Esophagus (tissue), 2 donors: ENCODE measurements around the gene CSNK1G2. TPM values are rescaled to one million over a fixed set of nuclear protein-coding genes. Genes with fewer than 3 reads are reported as not detected.

Experiments
- H3K27ac ChIP-seq, 2 donors: one replicate each; pipeline ENCODE4 v1.5.1; 2013; ENCODE audit warnings: low read depth in 2 of 2, mild to moderate bottlenecking in 2 of 2, inconsistent platforms in 1 of 2, low read length in 1 of 2, moderate library complexity in 1 of 2
- H3K27me3 ChIP-seq, 2 donors: one replicate each; pipeline ENCODE4 v1.6.1; 2013; ENCODE audit warnings: low read length in 2 of 2, control low read depth in 1 of 2, mild to moderate bottlenecking in 1 of 2; ENCODE audit not compliant: insufficient read depth in 2 of 2, control insufficient read depth in 1 of 2
- H3K36me3 ChIP-seq, 2 donors: one replicate each; pipeline ENCODE4 v1.6.1; 2013; ENCODE audit warnings: low read length in 1 of 2; ENCODE audit not compliant: control insufficient read depth in 2 of 2, insufficient read depth in 2 of 2
- H3K4me1 ChIP-seq, 2 donors: one replicate each; pipeline ENCODE4 v1.6.1; 2013; ENCODE audit warnings: low read length in 1 of 2; ENCODE audit not compliant: control insufficient read depth in 2 of 2, insufficient read depth in 2 of 2
- H3K4me3 ChIP-seq, 2 donors: one replicate each; pipeline ENCODE4 v1.5.1; 2013; ENCODE audit warnings: low read length in 2 of 2, mild to moderate bottlenecking in 2 of 2, low read depth in 1 of 2, moderate library complexity in 1 of 2
- H3K9me3 ChIP-seq, 2 donors: one replicate each; pipeline ENCODE4 v1.6.1; 2013; ENCODE audit warnings: mild to moderate bottlenecking in 2 of 2, low read depth in 1 of 2, low read length in 1 of 2, moderate library complexity in 1 of 2; ENCODE audit not compliant: control insufficient read depth in 2 of 2, insufficient read depth in 1 of 2
- WGBS, 2 donors: extraction: QIAGEN DNeasy Blood & Tissue Kit; methylation state at CpG; one replicate each; pipeline ENCODE4 v1.1.7; 2013; 5-methylcytosine and 5-hydroxymethylcytosine counted together
- polyA plus RNA-seq, 2 donors: library from polyadenylated mRNA; stranded (reverse); fragments of 200-250 nt; gene quantifications; one replicate each; pipeline ENCODE4 v1.2.3, GENCODE V29; 2013
- donor health status: healthy with polysubstance abuse.
- donor health status: Bipolar disorder and iron deficiency.

Gene CSNK1G2
- polyA plus RNA-seq, 2 donors = 59.9 to 63.7 TPM

DNA sequence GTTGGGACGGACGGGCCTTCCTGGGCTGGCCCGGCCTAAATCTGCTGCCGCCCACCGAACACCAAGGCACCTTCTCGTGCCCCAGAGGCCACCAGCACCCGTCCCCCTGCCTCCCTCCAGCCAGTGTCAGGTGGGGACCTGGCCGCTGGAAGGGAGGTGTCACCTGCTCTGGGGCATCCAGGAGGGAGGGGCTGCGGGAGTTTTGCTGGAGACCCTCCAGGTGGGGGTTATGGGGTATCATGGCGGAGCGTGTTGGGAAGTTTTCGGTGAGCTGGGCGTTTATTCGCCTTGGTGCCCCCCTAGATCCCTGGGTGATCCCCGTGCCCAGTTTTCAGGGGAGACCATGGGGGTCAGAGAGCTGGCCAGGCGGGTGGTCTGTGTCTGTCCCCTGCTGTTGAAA lies 9.7 kb downstream of the CSNK1G2 start:
- 98% methylated on average over 13 to 16 of the region's 16 CpGs for WGBS, 2 donors
- Histone ChIP-seq H3K4me1 (peaks cover 9 to 19% of the 10 kb centered on the region in 2 donors), H3K4me3 (no peak overlapping the region), H3K9me3 (no peaks in the 10 kb centered on the region), H3K27ac (no peak overlapping the region), H3K36me3 (peaks cover 0 to 24% of the 10 kb centered on the region in 2 donors), H3K27me3 (no peaks in the 10 kb centered on the region)

- Histone ChIP-seq H3K27ac (no peak overlapping the region), H3K27me3 (no peaks in the 10 kb centered on the region), H3K36me3 (peaks cover 0 to 22% of the 10 kb centered on the region in 2 donors), H3K9me3 (no peaks in the 10 kb centered on the region), H3K4me3 (no peak overlapping the region), H3K4me1 (peaks cover 3 to 13% of the 10 kb centered on the region in 2 donors)
- 74 to 80% methylated on average over 16 to 21 of the region's 21 CpGs for WGBS, 2 donors
Observed at GRCh38 chr19:1952635-1953034, 11.7 kb downstream of the CSNK1G2 start.

GRCh38 chr19:1953037-1953436 lies 12.1 kb downstream of the CSNK1G2 start:
- Histone ChIP-seq H3K27ac (no peak overlapping the region), H3K4me3 (no peak overlapping the region), H3K4me1 (peaks cover under 1 to 11% of the 10 kb centered on the region in 2 donors), H3K9me3 (no peaks in the 10 kb centered on the region), H3K27me3 (no peaks in the 10 kb centered on the region), H3K36me3 (peaks cover 0 to 22% of the 10 kb centered on the region in 2 donors)
- 89 to 91% methylated on average over 19 of the region's 19 CpGs for WGBS, 2 donors

DNA sequence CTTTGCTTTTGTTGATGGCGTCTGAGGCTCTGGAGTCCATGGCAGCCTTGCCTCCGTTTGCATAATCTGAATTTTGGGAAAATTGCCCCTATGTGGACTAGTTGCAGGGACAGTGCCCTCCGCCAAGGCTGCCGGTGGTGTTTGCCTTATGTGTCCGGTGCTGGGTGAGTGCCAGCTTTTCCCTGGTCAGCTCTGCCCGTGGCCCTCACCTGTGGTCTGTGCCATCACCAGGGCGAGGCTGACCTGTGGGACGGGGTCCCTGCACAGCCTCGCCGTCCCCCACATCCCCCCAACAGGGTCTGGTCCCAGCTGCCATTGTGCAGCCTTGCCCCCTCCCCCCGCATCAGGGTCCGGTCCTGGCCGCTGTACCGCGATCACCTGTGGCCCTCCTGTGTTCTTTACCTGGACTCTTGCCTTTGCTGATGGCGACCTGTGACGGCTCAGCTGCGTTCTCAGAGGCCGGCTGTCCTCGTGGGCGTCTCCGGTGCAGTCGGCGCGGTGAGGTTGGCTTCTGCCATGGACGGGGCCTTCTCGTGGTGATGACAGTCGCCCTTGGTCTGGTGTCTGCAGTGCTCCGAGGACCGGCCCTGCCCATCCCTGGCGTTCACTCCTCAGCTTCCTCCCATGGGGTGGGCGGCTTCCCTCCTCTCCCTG lies 12.6 kb downstream of the CSNK1G2 start:
- peaks cover 0 to 22% of the 10 kb centered on the region in 2 donors for H3K36me3 ChIP-seq
- 92 to 93% methylated on average over 31 to 32 of the region's 32 CpGs for WGBS, 2 donors
- H3K9me3 ChIP-seq = no peaks in the 10 kb centered on the region
- H3K27me3 ChIP-seq = no peaks in the 10 kb centered on the region
- H3K4me1 ChIP-seq = peaks cover 0 to 11% of the 10 kb centered on the region in 2 donors
- no peak overlapping the region for H3K4me3 ChIP-seq
- H3K27ac ChIP-seq = no peak overlapping the region

GRCh38 chr19:1954532-1954933 lies 13.6 kb downstream of the CSNK1G2 start:
- Histone ChIP-seq H3K4me1 (peaks cover 0 to 11% of the 10 kb centered on the region in 2 donors), H3K27me3 (no peaks in the 10 kb centered on the region), H3K36me3 (peaks cover 0 to 16% of the 10 kb centered on the region in 2 donors), H3K9me3 (no peaks in the 10 kb centered on the region), H3K4me3 (no peak overlapping the region), H3K27ac (no peak overlapping the region)
- WGBS, 2 donors = 92 to 94% methylated on average over 15 of the region's 15 CpGs

GRCh38 chr19:1955171-1956121 lies 14.5 kb downstream of the CSNK1G2 start:
- H3K27me3 ChIP-seq = no peaks in the 10 kb centered on the region
- H3K36me3 ChIP-seq = peaks cover 0 to 14% of the 10 kb centered on the region in 2 donors
- H3K9me3 ChIP-seq = no peaks in the 10 kb centered on the region
- H3K27ac ChIP-seq = no peak overlapping the region
- H3K4me1 ChIP-seq = peaks cover 0 to 8% of the 10 kb centered on the region in 2 donors
- WGBS, 2 donors = 77 to 78% methylated on average over 47 to 51 of the region's 51 CpGs
- H3K4me3 ChIP-seq = no peak overlapping the region

- 92 to 93% methylated on average over 12 of the region's 12 CpGs for WGBS, 2 donors
- H3K36me3 ChIP-seq = peaks cover 0 to 17% of the 10 kb centered on the region in 2 donors
Observed at GRCh38 chr19:1956122-1956494, 15.1 kb downstream of the CSNK1G2 start.

DNA sequence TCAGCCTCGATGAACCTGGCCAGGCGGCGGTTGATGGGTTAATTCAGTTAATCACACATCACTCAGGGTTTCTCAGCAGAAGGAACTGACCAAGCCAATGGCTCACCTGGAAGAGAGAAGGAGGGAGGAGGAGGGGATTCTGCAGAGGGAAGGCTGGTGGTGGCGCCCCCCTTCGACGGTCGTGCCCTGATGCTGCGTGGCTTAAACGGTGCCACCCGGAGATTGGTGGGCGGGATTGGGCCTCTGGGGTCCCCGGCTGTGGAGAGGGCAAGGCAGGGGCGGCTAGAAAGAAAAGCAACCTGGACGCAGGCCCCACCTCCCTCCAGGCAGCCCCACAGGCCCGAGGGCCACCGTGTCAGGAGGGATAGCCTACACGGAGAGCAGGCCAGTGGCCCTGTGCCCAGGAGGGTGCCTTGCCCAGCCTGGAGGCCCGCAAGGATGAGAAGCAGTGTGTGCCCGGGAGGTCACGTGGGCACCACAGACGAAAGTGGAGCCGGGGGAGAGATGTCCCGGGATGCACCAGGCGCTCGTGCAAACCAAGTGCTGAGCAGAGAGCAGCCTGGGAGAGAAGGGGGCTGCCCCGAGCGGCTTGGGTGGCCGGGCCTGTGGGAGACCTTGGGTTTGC lies 16.0 kb downstream of the CSNK1G2 start:
- WGBS, 2 donors = 80% methylated on average over 28 of the region's 28 CpGs
- Histone ChIP-seq H3K4me1 (peaks cover 0 to 8% of the 10 kb centered on the region in 2 donors), H3K4me3 (no peak overlapping the region), H3K9me3 (no peaks in the 10 kb centered on the region), H3K27ac (no peak overlapping the region), H3K27me3 (no peaks in the 10 kb centered on the region), H3K36me3 (peaks cover 0 to 16% of the 10 kb centered on the region in 2 donors)

More at GRCh38 chr19:1956122-1956494, 15.1 kb downstream of the CSNK1G2 start:
- H3K9me3 ChIP-seq = no peaks in the 10 kb centered on the region
- H3K4me3 ChIP-seq = no peak overlapping the region
- no peak overlapping the region for H3K27ac ChIP-seq
- H3K27me3 ChIP-seq = no peaks in the 10 kb centered on the region
- peaks cover 0 to 8% of the 10 kb centered on the region in 2 donors for H3K4me1 ChIP-seq

DNA sequence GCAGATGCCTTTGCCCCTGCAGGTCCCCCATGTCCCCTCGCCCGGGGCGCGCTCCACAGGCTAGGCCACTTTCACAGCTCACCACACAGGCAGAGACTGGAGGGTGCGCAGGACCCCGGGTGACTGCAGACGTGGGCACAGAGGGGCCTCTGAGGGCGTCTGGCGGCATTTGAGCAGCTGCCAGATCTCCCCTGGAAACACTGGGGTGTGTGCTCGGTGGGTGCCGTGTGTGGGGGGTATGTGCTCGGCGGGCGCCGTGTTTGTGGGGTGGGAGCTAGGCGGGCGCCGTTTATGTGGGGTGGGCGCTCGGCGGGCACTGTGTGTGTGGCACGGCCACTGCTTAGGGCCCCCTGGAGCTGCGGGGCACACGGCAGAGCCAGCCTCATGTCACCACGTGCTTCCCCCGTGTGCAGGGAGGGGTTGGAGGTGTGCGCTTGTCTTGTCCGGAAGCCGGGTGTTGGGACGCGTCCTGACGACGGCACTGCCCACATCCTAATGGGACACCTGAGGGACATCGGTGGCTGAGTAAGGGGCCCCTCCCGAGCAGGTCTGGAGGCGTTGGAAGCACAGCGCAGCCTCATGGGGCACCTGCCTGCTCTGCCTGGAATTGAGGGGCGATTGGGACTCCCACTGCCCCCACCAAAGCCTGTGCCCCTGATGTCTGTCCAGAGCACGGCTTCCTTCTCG lies 16.7 kb downstream of the CSNK1G2 start:
- Histone ChIP-seq H3K4me1 (peaks cover 0 to 8% of the 10 kb centered on the region in 2 donors), H3K9me3 (no peaks in the 10 kb centered on the region), H3K36me3 (peaks cover 0 to 17% of the 10 kb centered on the region in 2 donors), H3K27me3 (no peaks in the 10 kb centered on the region), H3K4me3 (no peak overlapping the region), H3K27ac (no peak overlapping the region)
- WGBS, 2 donors = 80 to 84% methylated on average over 35 to 40 of the region's 40 CpGs
